MCF 10A (cell line): Measurements from ENCODE around the gene HSD17B8. TPM values are rescaled to one million over a fixed set of nuclear protein-coding genes. Genes with fewer than 3 reads are reported as not detected.

Experiments used
- BruUV-seq: library from RNA; stranded (reverse); fragments of 400-500 nt; replicated peaks from 2 replicates; lab custom pipeline; 2021; lab: Mats Ljungman, UMichigan
- CTCF ChIA-PET: fragments of 300-600 bp; sonication (Branson Sonifier 250); formaldehyde crosslinking; extraction: SDS; loops from one replicate; lab custom pipeline; 2021; ENCODE audit warnings: antibody characterized with exemption, inconsistent platforms; lab: Yijun Ruan, JAX
- POLR2A ChIA-PET: fragments of 300-600, 350-650 bp; sonication (Branson Sonifier 250); formaldehyde crosslinking; extraction: SDS; loops from one replicate; lab custom pipeline; 2020; ENCODE audit warnings: antibody characterized with exemption, inconsistent platforms; lab: Yijun Ruan, JAX
- DNase-seq: peaks from one replicate; pipeline ENCODE4 v3.0.0-alpha.2; 2018; ENCODE audit not compliant: unreplicated experiment
- H3K27ac Mint-ChIP-seq: one replicate; pipeline ENCODE4 v1.8.0; 2022; ENCODE audit warnings: mild to moderate bottlenecking, low read depth, mixed read lengths; ENCODE audit not compliant: unreplicated experiment
- H3K27me3 Mint-ChIP-seq: one replicate; pipeline ENCODE4 v1.8.0; 2022; ENCODE audit warnings: mixed read lengths; ENCODE audit not compliant: insufficient read depth, unreplicated experiment
- H3K36me3 Mint-ChIP-seq: one replicate; pipeline ENCODE4 v1.8.0; 2022; ENCODE audit warnings: mild to moderate bottlenecking, moderate library complexity, mixed read lengths; ENCODE audit not compliant: insufficient read depth, unreplicated experiment
- H3K4me1 Mint-ChIP-seq: one replicate; pipeline ENCODE4 v1.8.0; 2022; ENCODE audit warnings: mixed read lengths; ENCODE audit not compliant: insufficient read depth, unreplicated experiment
- H3K4me3 Mint-ChIP-seq: one replicate; pipeline ENCODE4 v1.8.0; 2022; ENCODE audit warnings: mild to moderate bottlenecking, moderate library complexity, mixed read lengths; ENCODE audit not compliant: unreplicated experiment
- H3K9me3 Mint-ChIP-seq: one replicate; pipeline ENCODE4 v1.8.0; 2022; ENCODE audit warnings: mixed read lengths; ENCODE audit not compliant: unreplicated experiment
- CTCF ChIP-seq: fragments of 200-600 bp; IDR thresholded peaks from one replicate; pipeline ENCODE4 v1.8.0; 2022; ENCODE audit warnings: antibody characterized with exemption, mild to moderate bottlenecking; ENCODE audit not compliant: unreplicated experiment
- intact Hi-C: fragments of 100-400 bp; cut with micrococcal nuclease; formaldehyde crosslinking; loops from 2 replicates; pipeline ENCODE4 v1.14.1; 2022
- total RNA-seq: library from RNA; stranded (reverse); gene quantifications from 2 replicates; pipeline ENCODE4 v1.2.3, GENCODE V29; 2022

HSD17B8 gene
- total RNA-seq, 1 experiment from 2014 or later: 26.4 TPM

GRCh38 chr6:33204165-33204414, 365 bp upstream of the HSD17B8 start:
- BruUV-seq: no TSS peak
- no peak for TF ChIP-seq CTCF
- Mint-ChIP-seq H3K36me3 (peaks cover 29% of the 10 kb centered on the region), H3K4me1 (peaks cover 57% of the 10 kb centered on the region), H3K4me3 (peak overlapping the region; percentile 81), H3K27me3 (no peaks in the 10 kb centered on the region), H3K27ac (peak overlapping the region; percentile 85), H3K9me3 (no peaks in the 10 kb centered on the region)
- POLR2A ChIA-PET: interaction anchor here (1.0 to 2.4 kb wide), 4 partner anchors 9 to 67 kb away, joined by 3 to 19 read pairs (median 8); partner anchors contain the start of genes RPS18 and VPS52
- CTCF ChIA-PET: interaction anchor here (2.0 kb wide), 1 partner anchor 43 kb away, joined by 7 read pairs; no protein-coding TSS in a partner anchor
- intact Hi-C loops: loop anchor here (5.0 kb wide), 1 partner anchor 93 kb away; the partner anchor contains the start of gene RGL2
- DNase-seq: no peak

GRCh38 chr6:33205191-33206026, 954 bp downstream of the HSD17B8 start:
- intact Hi-C loops: no loop called here
- DNase-seq: peak; percentile 69
- BruUV-seq: no TSS peak
- ChIA-PET POLR2A (interaction anchor here (0.6 to 2.4 kb wide), 10 partner anchors 44 to 1010 kb away, joined by 3 to 19 read pairs (median 4); partner anchors contain the start of genes RGL2, RPS18, VPS52 and WDR46), CTCF (interaction anchor here (0.6 to 2.0 kb wide), 5 partner anchors 13 to 118 kb away, joined by 3 to 8 read pairs (median 5); no protein-coding TSS in a partner anchor)
- Mint-ChIP-seq H3K9me3 (no peaks in the 10 kb centered on the region), H3K27ac (peak overlapping the region; percentile 85), H3K27me3 (no peaks in the 10 kb centered on the region), H3K4me3 (peak overlapping the region; percentile 81), H3K36me3 (peaks cover 32% of the 10 kb centered on the region), H3K4me1 (peaks cover 62% of the 10 kb centered on the region)
- TF ChIP-seq CTCF: no peak

- no peak for DNase-seq
- POLR2A ChIA-PET: interaction anchor here (0.7 to 2.4 kb wide), 4 partner anchors 43 to 139 kb away, joined by 3 to 19 read pairs (median 8); partner anchors contain the start of genes RPS18, VPS52 and WDR46
- Mint-ChIP-seq H3K36me3 (peaks cover 31% of the 10 kb centered on the region), H3K9me3 (no peaks in the 10 kb centered on the region), H3K27ac (peak overlapping the region; percentile 85), H3K4me3 (peak overlapping the region; percentile 81), H3K27me3 (no peaks in the 10 kb centered on the region), H3K4me1 (peaks cover 62% of the 10 kb centered on the region)
- CTCF ChIA-PET: interaction anchor here (0.8 to 2.0 kb wide), 2 partner anchors 17 to 41 kb away, joined by 3 to 7 read pairs; no protein-coding TSS in a partner anchor
- intact Hi-C loops: no loop called here
- no TSS peak for BruUV-seq
- no peak for TF ChIP-seq CTCF
Observed at GRCh38 chr6:33206027-33206863, 1.8 kb downstream of the HSD17B8 start.
